Stimulated activated CD8-positive, alpha-beta memory T cell treated with anti-CD3 and anti-CD28 coated beads, Interleukin-7, amount 100 ng/mL, for 48 hours (primary cell): ENCODE measurements around the gene SPTAN1.
"Not testable (repeated sequence)": the region's sequence is repeated elsewhere in the genome, so short reads cannot be mapped to it uniquely, and the experiment has no call there.

Source experiments
- DNase-seq, 2 donors: peaks; one replicate each; pipeline ENCODE4 v3.0.0-alpha.2; 2020; ENCODE audit warnings: low read depth in 1 of 2; ENCODE audit errors: extremely low read depth in 1 of 2

SPTAN1 gene

GRCh38 chr9:128656416-128657343, 104.3 kb downstream of the SPTAN1 start, which contains the start of gene DYNC2I2:
Gene DYNC2I2 (minus strand): TSS chr9:128656847. CDS start chr9:128656726, 121 bp downstream.
- DNase-seq, result peak; percentile 90 to 93

GRCh38 chr9:128657344-128657704, 104.9 kb downstream of the SPTAN1 start:
- no peak for DNase-seq

- DNase-seq, result no peak
These were observed 105.4 kb downstream of the SPTAN1 start for GRCh38 chr9:128657796-128658195.

GRCh38 chr9:128666481-128666941, 114.1 kb downstream of the SPTAN1 start:
- not testable (repeated sequence) for DNase-seq

- no peak for DNase-seq
These were observed 117.4 kb downstream of the SPTAN1 start for GRCh38 chr9:128669786-128670185.

- DNase-seq, result no peak
These were observed 123.0 kb downstream of the SPTAN1 start for GRCh38 chr9:128675382-128675781.

- DNase-seq, result no peak
These were observed 125.4 kb downstream of the SPTAN1 start for GRCh38 chr9:128677794-128678193.
